ENCODE results near the gene C6orf62. TPM values are rescaled to one million over a fixed set of nuclear protein-coding genes. Genes with fewer than 3 reads are reported as not detected.

Gene C6orf62
- total and polyA plus RNA-seq, 2 of the 4 experiments (the other 2 are of a cell fraction) = 47.5 to 50.7 TPM

DNA sequence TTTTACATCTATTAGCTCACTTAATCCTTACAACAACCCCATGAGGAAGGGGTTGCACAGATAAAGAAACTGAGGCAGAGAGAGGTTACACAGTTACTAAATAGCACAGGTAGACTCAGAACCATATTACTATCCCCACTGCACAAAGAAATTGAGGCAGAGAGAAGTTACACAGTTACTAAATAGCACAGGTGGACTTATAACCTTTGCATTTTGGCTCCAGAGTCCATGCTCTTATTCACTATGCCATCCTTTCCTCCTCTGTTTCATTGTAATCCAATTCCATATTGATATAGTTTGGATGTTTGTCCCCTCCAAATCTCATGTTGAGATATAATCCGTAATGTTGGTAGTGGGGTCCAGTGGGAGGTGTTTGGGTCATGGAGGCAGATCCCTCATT lies 55.8 kb downstream of the C6orf62 start:
- no peaks in the 10 kb centered on the region for H3K9me3 ChIP-seq (ENCODE audit: control insufficient read depth, insufficient read depth, low read length)
- DNase-seq (no peak), ATAC-seq (ENCODE audit: low read depth) (no peak)
- no peak overlapping the region for H2BK120ac ChIP-seq (ENCODE audit: low read depth, low read length)
- peaks cover 8% of the 10 kb centered on the region for H3K36me3 ChIP-seq (ENCODE audit: control insufficient read depth, insufficient read depth, low read length)
- no peak overlapping the region for H2BK5ac ChIP-seq (ENCODE audit: low read depth, low read length, poor library complexity, severe bottlenecking)
- no peak overlapping the region for H3K18ac ChIP-seq (ENCODE audit: low read depth, low read length)
- ChIA-PET POLR2A (ENCODE audit: unreplicated experiment) (no interaction called here), CTCF (no interaction called here)
- no peak overlapping the region for H2AFZ ChIP-seq (replicated peaks; ENCODE audit: low read length, poor library complexity)
- no CpG with 5 or more reads among the region's 1 CpG for WGBS, 2 experiments (ENCODE audit: extremely low coverage in 2 of 2, insufficient read length in 1 of 2)
- no peak overlapping the region for H3K4ac ChIP-seq (ENCODE audit: low read depth, low read length)
- no peak overlapping the region for H3K27ac ChIP-seq (ENCODE audit: insufficient read depth, low read length)
- H3K9ac ChIP-seq (ENCODE audit: low read depth, low read length) = no peak overlapping the region
- H3K4me2 ChIP-seq (ENCODE audit: low read depth, low read length) = no peak overlapping the region
- in situ Hi-C loops (cut with MboI; ENCODE audit: low sequenced_read_pairs) (no loop called here), dilution Hi-C loops (cut with HindIII; ENCODE audit: low sequenced_read_pairs, unreplicated experiment) (no loop called here), intact Hi-C loops (cut with micrococcal nuclease) (no loop called here)
- no peak overlapping the region for H2AK5ac ChIP-seq (ENCODE audit: low read depth, low read length)
- H4K5ac ChIP-seq (ENCODE audit: low read depth, low read length) = no peak overlapping the region
- H2BK15ac ChIP-seq (ENCODE audit: low read depth, low read length) = no peak overlapping the region
- no peak overlapping the region for H3K56ac ChIP-seq (ENCODE audit: extremely low read depth, insufficient read depth, low read length)
- H3K79me1 ChIP-seq (ENCODE audit: low read depth in 1 of 2, low read length in 2 of 2) = peaks cover 14 to 66% of the 10 kb centered on the region in 2 experiments; a peak in 3 of 4 replicates
- no TSS peak for BruUV-seq (replicated peaks)
- no peak overlapping the region for H3K4me3 ChIP-seq (ENCODE audit: insufficient read depth, low read depth, low read length)
- peaks cover 7% of the 10 kb centered on the region for H3K4me1 ChIP-seq (ENCODE audit: control insufficient read depth, insufficient read depth, low read length)
- no peaks in the 10 kb centered on the region for H3K27me3 ChIP-seq (ENCODE audit: control insufficient read depth, insufficient read depth, low read length)
- H3K9me1 ChIP-seq (ENCODE audit: insufficient read depth, low read length) = peaks cover 2% of the 10 kb centered on the region; the same call in 1 of the 2 replicates
- no peak overlapping the region for H3K23ac ChIP-seq (ENCODE audit: low read depth, low read length)
- no peak overlapping the region for H4K8ac ChIP-seq (ENCODE audit: low read depth in 2 of 2, low read length in 2 of 2)
- H2AK9ac ChIP-seq (replicated peaks; ENCODE audit: low read depth, low read length, poor library complexity) = no peak overlapping the region
- H4K20me1 ChIP-seq (ENCODE audit: insufficient read depth, low read length) = no peaks in the 10 kb centered on the region
- no peak overlapping the region for H2BK20ac ChIP-seq (ENCODE audit: low read depth, low read length)
- TF ChIP-seq MXI1 (IDR thresholded peaks at IDR 0.05; ENCODE audit: borderline replicate concordance, low read depth, low read length) (no peak), ELK1 (IDR thresholded peaks at IDR 0.05; ENCODE audit: borderline replicate concordance, low read depth, low read length) (no peak), RAD21 (IDR thresholded peaks at IDR 0.05; ENCODE audit: low read length) (no peak), RCOR1 (IDR thresholded peaks at IDR 0.05; ENCODE audit: insufficient replicate concordance, low read length) (no peak), SMC3 (IDR thresholded peaks at IDR 0.05; ENCODE audit: low read depth, low read length) (no peak), BHLHE40 (IDR thresholded peaks at IDR 0.05; ENCODE audit: low read depth, low read length) (no peak), FOS (IDR thresholded peaks at IDR 0.05; ENCODE audit: low read depth, low read length) (no peak), RFX5 (IDR thresholded peaks at IDR 0.05; ENCODE audit: low read depth, low read length) (no peak), CEBPB (IDR thresholded peaks at IDR 0.05; ENCODE audit: low read depth, low read length) (no peak), MAFK (IDR thresholded peaks at IDR 0.05; ENCODE audit: low read depth, low read length) (no peak), POLR2A (IDR thresholded peaks at IDR 0.05; ENCODE audit: low read depth, low read length) (no peak), CTCF (conservative IDR thresholded peaks at IDR 0.05; ENCODE audit: low read depth, low read length) (no peak), NFE2L2 (IDR thresholded peaks at IDR 0.05; ENCODE audit: low read depth, low read length) (no peak), USF2 (IDR thresholded peaks at IDR 0.05; ENCODE audit: low read depth, low read length) (no peak), MAZ (IDR thresholded peaks at IDR 0.05; ENCODE audit: borderline replicate concordance, low read depth, low read length) (no peak), CHD1 (IDR thresholded peaks at IDR 0.05; ENCODE audit: low read depth, low read length) (no peak)
- H3K14ac ChIP-seq (replicated peaks; ENCODE audit: low read depth, low read length) = no peak overlapping the region
- H4K91ac ChIP-seq (ENCODE audit: insufficient read depth, low read depth, low read length) = no peak overlapping the region

All from IMR-90 (cell line).